HG03159 (cell line): ENCODE measurements around the gene CFAP299.

Source experiments
- ATAC-seq: cut with Tn5 transposase; IDR thresholded peaks from one replicate; pipeline ENCODE4 v1.9.1; 2021; ENCODE audit warnings: mild to moderate bottlenecking, moderate library complexity; ENCODE audit not compliant: unreplicated experiment

CFAP299 gene

DNA sequence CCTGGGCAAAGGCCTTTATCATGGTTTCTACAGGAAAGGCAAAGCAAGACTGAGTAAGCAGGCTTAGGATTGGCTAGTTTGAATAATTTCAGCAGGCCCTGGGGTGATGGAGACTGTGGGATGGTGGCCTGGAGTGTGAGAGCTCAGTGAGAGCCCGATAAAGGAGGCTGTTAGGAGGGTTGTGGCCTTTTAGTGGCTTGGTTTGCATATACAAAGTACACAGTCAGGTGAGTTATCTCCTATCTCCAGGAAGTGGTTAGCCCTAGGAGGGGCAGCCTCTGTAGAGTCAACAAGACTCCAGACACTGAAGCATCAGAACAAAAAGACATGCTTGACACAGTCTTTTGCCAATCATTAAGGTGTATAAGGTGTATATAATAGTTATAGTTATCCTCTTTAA lies 157.2 kb downstream of the CFAP299 start:
- no peak for ATAC-seq

DNA sequence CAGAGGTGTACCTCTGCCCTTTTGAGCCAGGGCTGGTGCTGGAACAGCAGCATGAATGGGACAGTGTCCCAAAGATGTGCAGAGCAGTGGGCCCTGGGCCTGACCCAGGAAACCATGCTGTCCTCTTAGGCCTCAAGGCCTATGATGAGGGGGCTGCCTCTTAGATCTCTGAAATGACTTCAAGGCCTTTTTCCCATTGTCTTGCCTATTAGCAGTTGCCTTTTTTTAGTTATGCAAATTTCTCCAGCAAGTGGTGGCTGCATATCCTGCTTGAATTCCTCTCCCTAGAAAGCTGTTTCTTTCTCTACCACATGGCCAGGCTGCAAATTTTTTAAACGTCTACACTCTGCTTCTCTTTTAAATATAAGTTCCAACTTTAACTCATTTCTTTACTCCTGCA lies 160.3 kb downstream of the CFAP299 start:
- ATAC-seq = no peak

DNA sequence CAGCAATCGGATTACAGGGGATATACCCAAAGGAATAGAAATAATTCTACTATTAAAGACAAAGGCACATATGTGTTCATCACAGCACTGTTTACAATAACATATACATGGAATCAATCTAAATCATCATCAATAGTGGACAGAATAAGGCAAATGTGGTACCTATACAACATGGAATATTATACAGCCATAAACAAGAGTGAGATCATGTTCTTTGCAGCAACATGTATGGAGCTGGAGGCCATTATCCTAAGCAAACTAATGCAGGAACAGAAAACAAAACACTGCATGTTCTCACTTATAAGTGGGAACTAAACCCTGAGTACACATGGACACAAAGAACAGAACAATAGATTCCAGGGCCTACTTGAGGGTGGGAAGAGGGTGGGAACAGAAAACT lies 163.2 kb downstream of the CFAP299 start:
- no peak for ATAC-seq

DNA sequence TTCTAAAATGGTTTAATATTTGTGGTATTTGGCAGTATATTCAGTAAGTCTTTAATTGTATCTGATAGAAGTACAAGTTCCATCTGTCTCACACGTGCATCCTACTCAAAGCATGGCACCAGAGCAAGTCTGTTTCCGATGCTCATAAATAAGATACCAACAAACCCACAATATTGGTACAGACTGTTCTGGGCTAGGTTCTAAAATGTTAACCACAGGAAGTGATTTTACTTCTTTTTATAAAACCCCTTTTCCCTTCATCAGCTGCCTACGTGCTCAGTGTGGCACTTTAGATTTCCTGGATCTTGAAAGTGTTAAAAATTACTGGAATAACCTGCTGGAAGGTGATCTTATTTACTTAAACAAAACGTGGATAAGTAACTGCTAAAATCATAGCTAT lies 165.1 kb downstream of the CFAP299 start:
- ATAC-seq = no peak

DNA sequence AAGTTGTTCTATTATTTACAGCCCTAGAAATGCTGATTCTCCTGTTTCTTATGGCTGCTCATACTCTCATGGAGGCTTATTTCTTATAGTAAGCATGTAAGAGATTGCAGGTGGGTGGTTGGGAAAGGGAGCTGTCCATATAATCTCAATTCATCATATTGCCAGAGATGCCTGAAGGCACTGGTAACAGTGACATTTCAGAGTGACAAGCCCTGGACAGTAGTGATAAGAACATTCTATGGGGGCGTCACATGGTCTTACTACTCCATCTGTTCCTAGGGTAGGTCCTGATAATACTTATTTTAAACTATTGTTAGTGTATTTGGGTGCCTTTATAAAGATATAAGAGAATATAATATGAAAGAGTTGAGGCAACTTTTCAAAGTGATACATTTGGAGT lies 171.5 kb downstream of the CFAP299 start:
- peak; percentile 19 for ATAC-seq

DNA sequence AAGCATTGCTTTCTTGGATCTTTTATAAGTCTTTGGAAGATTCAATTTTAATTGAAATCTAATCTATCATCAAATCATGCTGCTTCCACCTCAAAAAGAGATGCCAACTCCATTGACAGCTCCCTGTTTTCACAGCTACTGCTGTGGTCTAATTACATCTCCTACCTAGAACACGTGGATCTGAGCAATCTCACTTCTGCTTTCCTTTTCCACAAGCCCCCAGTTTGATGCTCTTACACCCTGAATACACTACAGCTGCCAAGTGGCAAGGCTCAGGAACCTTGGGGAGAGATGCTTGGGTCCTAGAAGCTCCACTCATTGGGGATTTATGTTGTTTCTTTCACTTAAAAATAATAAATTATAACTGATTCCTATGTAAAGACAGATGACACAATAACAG lies 172.0 kb downstream of the CFAP299 start:
- peak; percentile 90 for ATAC-seq

DNA sequence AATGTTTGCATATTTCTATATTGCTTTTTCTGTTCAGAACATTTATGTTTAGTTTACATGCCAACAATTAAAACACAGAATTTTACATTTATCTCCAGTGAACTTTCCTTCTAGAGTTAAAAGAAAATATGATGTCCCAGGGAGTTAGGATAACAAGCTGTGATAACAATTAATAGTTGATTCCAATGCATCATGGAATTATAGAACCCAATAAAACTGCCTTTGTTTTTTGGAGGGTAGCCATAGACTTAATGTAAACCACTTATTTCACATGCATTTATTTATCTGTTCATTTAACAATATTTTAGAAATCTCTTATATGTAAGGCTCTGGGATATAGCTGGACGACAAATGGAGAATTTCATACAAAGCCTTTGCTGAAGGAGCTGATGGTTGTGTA lies 180.0 kb downstream of the CFAP299 start:
- no peak for ATAC-seq

DNA sequence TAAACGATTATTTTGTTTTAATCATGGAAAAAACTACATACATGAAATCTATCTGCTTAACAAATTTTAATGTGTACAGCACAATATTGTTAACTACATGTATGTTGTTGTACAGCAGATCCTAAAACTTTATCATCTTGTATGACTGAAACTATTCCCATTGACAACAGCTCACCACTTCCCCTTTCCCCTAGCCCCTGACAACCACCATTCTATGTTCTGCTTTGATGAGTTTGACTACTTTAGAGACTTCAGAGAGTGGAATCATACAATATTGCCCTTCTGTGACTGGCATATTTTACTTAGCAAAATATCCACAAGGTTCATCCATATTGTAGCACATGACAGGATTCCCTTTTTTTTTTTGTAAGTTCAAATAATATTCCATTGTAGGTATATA lies 185.9 kb downstream of the CFAP299 start:
- ATAC-seq = peak; percentile 82

DNA sequence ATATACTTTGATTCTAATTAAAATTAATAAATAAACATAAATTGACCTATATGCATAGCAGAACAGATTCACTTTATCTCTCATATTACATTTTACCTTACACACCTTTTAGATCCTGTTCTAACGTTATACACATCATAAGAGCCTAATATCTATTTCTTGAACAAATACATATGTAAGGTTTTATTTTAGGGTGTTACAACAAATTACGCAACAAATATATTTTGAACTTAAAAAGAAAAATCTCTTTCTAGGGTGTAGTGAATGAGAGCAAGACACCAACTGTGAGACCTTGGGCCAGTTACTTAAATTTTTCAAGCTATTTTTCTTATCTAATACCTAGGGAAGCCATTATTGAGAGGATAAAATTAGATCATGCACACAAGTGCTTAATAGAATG lies 191.2 kb downstream of the CFAP299 start:
- no peak for ATAC-seq

DNA sequence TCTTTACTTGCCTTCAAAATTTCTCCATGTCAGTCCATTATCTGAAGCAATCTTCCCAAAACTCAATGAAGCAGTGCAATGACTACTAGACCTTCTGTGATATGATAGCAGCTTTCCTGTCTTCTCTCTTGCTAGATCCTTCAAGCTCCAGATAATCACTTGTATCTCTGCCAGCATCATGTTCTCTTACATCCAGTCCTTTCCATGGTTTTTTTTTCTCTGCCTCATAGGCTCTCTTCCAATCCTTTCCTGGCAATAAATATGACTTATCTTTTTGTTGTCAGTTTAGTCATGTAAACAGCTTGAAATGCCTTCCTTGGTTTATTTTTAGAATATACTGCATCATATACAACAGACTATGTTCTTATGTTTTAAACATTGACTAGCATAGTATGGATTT lies 193.5 kb downstream of the CFAP299 start:
- ATAC-seq = no peak

DNA sequence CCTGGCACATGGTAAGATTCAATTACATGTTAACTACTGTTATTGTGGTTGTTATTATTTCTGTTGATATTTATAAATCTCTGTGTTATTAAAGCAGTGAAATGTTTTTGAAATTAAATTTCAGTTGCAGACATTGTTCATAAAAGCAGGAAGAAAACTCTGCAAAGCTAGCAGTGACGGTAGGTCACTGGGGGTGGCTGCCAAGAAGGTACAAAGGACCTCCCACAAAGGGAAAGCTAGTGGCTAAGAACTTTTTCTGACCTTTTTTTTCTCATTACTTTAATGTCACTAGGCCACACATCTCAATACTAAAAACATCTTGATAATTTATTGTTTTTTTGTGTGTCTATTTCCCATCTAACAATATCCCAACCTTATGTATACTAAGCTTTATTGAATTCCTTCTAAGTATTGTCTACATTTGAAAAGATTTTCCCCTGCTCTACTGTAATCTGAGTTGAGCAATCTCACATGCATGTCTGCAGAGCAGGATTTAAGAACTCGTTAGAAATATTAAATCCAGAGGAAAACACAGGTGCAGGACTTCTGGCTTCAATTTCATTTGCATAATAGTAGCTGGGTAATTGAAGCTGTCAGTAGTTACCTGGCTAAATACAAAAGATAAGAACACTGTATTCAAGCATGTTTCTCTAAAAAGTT lies 197.3 kb downstream of the CFAP299 start:
- no peak for ATAC-seq

DNA sequence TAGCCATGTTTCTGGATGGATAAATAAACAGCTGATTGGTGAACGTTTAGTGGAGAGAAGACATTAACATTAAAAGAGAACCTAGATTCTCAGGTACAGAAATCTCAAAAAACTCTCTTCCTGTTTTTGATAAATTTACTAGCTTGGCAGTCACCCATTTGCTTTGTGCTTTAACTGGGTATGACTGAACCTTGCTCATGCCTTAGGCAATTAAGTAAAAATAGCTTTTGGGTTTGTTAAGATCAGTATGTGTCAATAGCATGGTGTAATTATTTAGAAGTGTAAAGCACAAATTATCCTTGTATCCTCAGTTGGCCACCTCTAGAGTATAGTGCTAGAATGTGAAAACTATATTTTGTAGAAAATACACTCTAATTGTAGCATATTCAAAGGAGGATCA lies 200.0 kb downstream of the CFAP299 start:
- no peak for ATAC-seq

DNA sequence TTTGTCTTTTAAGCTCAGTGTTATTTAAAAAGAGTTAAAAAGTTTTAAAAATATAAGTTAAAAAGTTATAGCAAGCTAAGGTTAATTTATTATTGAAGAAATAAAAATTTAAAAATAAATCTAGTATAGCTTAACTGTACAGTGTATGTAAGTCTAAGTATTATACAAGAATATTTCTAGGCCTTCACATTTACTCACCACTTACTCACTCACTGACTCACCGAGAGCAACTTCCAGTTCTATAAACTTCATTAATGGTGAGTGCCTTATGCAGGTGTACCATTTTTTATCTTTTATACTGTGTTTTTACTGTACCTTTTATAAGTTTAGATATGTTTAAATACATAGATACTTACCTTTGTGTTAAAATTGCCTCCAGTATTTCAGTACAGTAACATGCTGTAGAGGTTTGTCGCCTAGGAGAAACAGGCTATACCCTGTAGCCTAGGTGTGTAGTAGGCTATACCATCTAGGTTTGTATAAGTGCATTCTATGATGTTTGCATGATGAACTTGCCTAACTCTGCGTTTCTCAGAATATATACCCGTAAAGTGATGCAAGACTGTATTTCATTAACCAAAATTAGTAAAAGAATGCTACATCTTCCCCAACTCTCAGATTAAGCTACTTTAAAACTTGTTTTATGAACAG lies 202.9 kb downstream of the CFAP299 start:
- no peak for ATAC-seq

DNA sequence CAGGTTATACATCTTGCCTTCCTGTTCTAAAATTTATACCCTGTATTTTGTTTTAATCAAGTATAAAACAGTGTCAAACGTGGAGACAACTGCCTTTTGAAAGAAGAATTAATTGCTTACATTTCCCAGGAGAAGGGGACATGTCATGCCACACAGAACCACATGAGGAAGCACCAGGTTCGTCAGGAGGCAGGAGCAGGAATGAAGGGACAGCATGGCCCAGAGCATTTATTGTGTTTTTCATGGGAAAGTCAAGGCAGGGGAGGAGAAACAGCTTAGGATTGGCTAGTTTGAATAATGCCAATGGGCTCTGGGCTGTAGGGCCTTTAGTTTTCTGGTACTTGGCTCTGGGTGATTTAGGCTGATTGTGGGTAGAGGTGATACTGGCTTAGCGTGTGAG lies 203.7 kb downstream of the CFAP299 start:
- no peak for ATAC-seq

DNA sequence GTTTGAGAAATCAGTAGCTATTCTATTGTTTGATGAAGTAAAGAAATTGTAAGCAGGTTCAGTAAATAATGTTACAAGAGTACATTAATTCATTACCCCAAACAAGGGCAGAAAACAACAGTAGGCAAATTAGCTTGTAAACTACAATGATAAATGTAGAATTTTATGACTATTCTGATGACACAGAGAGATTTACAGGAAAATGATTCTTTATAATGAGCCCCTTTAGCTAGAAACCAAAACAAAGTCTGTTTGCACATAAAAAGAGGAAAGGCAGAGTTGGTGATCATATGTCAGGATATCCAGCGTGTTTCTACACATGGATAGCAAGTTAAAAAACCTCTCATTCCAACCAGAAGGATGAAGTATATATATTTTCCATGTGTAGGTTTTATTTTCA lies 204.8 kb downstream of the CFAP299 start:
- no peak for ATAC-seq

DNA sequence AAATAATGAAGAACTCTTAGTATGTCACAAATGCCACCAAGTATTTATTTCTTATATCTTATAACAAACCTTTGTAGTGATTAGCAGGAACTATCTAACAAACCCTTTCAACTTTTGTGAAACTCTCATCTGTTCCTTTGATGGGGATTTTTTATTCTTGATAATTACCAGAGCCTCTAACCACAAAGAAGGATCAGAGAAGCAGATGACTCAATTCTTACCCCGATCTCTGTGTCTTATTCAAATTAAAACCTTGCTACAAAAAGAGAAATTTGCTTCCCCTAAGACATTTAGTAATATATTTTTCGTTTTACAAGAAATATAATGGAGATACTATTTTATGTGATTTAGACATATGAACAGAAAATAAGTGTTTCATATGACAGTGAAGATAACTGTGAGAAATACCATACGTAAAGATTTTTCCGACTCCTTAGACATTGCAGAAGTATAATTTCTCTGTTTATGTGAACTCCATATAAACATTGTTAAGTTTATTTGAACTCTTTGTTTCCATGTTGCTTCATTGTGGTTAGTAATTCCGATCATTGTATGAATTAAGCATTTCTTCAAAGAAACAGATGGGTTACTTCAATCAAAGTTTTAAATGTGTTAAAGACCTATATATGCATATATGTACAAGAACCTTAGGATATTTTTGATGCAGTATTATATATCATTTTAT lies 205.4 kb downstream of the CFAP299 start:
- ATAC-seq = peak; percentile 97

DNA sequence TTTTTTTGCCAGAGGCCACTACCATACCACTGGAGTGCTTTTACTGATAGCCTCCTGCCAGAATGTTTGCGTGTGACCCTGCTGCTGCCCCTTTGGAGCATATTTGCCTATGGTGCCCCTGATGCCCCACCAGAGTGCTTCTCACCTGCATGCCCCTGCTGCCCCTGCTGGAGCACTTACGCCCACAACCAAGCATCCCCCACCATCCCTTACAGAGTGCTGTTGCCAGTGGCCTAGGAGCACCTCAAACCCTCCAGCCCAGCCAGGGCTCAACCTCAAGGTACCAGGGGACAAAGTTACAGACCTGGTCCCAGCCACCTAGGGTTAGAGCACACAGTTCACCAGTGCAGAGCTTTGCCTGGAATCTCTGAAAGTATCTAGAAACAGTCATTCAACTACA lies 207.2 kb downstream of the CFAP299 start:
- ATAC-seq = no peak

DNA sequence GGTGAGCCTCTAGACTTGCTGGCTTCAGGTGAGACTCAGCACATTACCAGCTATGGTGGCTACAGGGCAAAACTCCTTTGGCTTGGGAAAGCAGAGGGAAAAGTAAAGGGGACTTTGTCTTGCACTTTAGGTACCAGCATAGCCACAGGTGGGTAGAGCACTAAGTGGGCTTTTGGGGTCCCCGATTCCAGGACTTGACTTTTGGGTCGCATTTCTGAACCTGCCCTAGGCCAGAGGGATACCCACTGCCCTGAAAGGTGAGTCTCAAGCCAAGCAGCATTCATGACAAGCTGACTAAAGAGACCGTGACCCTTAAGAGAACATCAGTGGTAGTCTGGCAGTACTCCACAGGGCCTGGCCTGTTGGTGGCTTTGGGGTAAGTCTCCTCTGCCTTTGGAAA lies 224.8 kb downstream of the CFAP299 start:
- no peak for ATAC-seq

DNA sequence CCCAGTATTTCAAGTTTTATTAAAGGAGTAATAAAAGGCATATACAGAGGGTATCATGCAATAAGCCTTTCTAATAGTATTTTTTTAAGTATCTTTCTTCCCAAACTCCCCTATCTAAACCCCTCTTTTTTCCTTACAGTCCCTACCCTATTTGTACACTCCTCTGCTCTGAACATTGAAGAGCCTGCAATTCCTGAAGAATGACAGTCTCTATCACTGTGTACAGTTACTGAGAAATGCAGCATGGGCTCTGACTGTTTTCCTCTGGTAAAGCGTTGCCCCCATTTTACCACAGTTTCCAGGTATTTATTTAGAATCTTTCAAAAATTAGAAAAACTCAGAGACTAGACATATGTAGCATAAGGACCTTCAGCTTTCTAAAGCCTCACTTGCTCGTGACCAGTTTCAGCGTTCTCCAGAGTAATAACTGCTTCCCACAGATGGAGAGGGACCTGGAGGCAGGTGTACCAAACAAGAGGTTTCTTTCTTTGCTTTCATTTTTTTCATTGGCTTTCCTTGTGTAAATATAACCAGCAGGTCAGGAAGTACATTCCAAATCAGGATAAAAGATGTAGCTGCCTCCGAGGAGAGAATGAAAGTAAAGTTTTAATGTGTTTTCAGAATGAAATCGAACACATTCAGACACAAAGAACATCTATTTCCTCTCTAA lies 230.8 kb downstream of the CFAP299 start:
- no peak for ATAC-seq

DNA sequence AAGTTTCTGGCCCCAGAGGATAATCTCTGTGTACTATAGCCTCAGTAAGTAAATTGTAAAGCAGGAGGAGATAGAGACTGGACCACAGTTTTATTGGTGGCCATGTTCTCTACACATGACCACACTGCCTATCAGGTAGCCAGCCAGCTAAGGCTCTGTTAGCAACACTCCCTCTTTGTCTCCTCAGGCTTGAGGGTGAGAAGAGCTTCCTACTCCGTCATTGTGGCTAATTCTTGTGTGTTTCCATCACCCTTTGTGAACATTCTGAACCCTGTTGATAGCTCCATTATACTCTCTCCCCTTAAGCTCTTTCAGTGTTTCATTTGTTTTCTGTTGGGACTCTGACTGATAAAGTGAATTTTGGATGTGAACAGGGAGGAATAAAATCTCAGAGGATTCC lies 233.4 kb downstream of the CFAP299 start:
- no peak for ATAC-seq

DNA sequence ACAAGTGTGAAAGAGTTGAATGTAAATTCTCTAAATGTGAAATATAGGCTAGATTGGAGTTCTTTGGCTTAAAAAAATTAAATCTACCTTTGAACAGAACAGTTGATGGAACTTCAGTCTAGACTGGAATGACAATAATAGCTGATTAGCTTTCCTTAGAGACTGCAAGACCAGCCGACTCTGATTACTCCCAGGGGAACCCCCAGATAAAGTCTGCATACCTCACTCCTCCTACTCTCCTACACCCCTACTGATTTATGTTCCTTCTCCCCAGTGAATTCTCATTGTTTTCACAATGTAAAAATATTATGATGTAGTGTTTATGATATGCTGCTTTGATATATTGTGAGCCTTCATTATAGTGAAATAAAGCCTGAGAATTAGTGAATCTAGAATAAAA lies 241.3 kb downstream of the CFAP299 start:
- ATAC-seq = no peak

DNA sequence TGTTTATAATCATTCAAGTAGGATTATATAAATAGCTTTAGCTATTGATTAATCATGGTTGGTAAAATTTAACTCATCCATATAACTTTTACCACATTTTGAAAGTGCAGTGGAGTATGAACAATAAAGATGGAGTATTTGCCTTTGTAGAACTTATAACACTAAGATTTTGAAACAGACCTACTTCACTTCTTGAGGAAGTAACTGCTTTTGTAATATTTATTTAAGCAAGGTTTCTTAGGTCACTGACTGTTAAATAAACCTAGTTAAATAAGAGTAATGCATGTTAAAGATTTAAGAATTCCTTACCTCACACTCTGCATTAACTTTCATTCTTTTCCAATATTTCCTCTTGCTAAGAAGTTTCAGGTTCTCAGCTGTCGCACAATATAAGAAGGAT lies 242.5 kb downstream of the CFAP299 start:
- no peak for ATAC-seq
